Astrocyte (in vitro differentiated cells and primary cell): ENCODE measurements around the gene CYB5A. TPM values are rescaled to one million over a fixed set of nuclear protein-coding genes. Genes with fewer than 3 reads are reported as not detected.

Source experiments
- DNase-seq: peaks from one replicate; pipeline ENCODE4 v3.0.0-alpha.2; 2010; ENCODE audit warnings: low read depth
- FAIRE-seq: peaks from 2 replicates; lab custom pipeline; 2011; peaks lifted over from hg19 to GRCh38; lab: Jason Lieb, UNC
- H2AFZ ChIP-seq: 2 replicates; pipeline ENCODE4 v1.6.0; 2012; ENCODE audit warnings: low read depth, low read length, inconsistent platforms
- H3K27ac ChIP-seq: 2 replicates; pipeline ENCODE4 v1.5.1; 2011; ENCODE audit warnings: low read depth, low read length, inconsistent platforms
- H3K27me3 ChIP-seq: 2 replicates; pipeline ENCODE4 v1.6.0; 2011; ENCODE audit warnings: low read length, inconsistent platforms; ENCODE audit not compliant: insufficient read depth
- H3K36me3 ChIP-seq: 2 replicates; pipeline ENCODE4 v1.5.1; 2011; ENCODE audit warnings: low read length, inconsistent platforms; ENCODE audit not compliant: insufficient read depth
- H3K4me1 ChIP-seq: 2 replicates; pipeline ENCODE4 v1.5.1; 2011; ENCODE audit warnings: low read length, inconsistent platforms; ENCODE audit not compliant: insufficient read depth
- H3K4me2 ChIP-seq: 2 replicates; pipeline ENCODE4 v1.6.0; 2012; ENCODE audit warnings: low read length, inconsistent platforms
- H3K4me3 ChIP-seq: 2 replicates; pipeline ENCODE4 v1.5.1; 2011; ENCODE audit warnings: low read depth, mild to moderate bottlenecking, low read length, inconsistent platforms; ENCODE audit not compliant: insufficient read depth
- H3K79me2 ChIP-seq: 2 replicates; pipeline ENCODE4 v1.6.0; 2012; ENCODE audit warnings: mild to moderate bottlenecking, low read length, inconsistent platforms; ENCODE audit not compliant: insufficient read depth
- H3K9ac ChIP-seq: 2 replicates; pipeline ENCODE4 v1.6.0; 2012; ENCODE audit warnings: mild to moderate bottlenecking, low read length, inconsistent platforms
- H3K9me3 ChIP-seq: 2 replicates; pipeline ENCODE4 v1.5.1; 2012; ENCODE audit warnings: low read depth, mild to moderate bottlenecking, low read length, inconsistent platforms; ENCODE audit not compliant: insufficient read depth
- H4K20me1 ChIP-seq: 2 replicates; pipeline ENCODE4 v1.6.0; 2012; ENCODE audit warnings: low read length, inconsistent platforms; ENCODE audit not compliant: insufficient read depth
- H3K27ac Mint-ChIP-seq: one replicate; pipeline ENCODE4 v1.8.0; 2021; ENCODE audit warnings: mild to moderate bottlenecking, mixed read lengths; ENCODE audit not compliant: unreplicated experiment
- H3K27me3 Mint-ChIP-seq: one replicate; pipeline ENCODE4 v1.8.0; 2021; ENCODE audit warnings: low read depth, mixed read lengths; ENCODE audit not compliant: unreplicated experiment
- H3K36me3 Mint-ChIP-seq: one replicate; pipeline ENCODE4 v1.8.0; 2021; ENCODE audit warnings: low read depth, mixed read lengths; ENCODE audit not compliant: unreplicated experiment
- H3K4me1 Mint-ChIP-seq: one replicate; pipeline ENCODE4 v1.8.0; 2021; ENCODE audit warnings: low read depth, mixed read lengths; ENCODE audit not compliant: unreplicated experiment
- H3K4me3 Mint-ChIP-seq: one replicate; pipeline ENCODE4 v1.8.0; 2021; ENCODE audit warnings: mild to moderate bottlenecking, moderate library complexity, mixed read lengths; ENCODE audit not compliant: unreplicated experiment
- H3K9me3 Mint-ChIP-seq: one replicate; pipeline ENCODE4 v1.8.0; 2021; ENCODE audit warnings: mild to moderate bottlenecking, mixed read lengths; ENCODE audit not compliant: unreplicated experiment
- CTCF ChIP-seq: IDR thresholded peaks from 2 replicates; pipeline ENCODE4 v1.5.1; 2011; ENCODE audit warnings: low read depth, mild to moderate bottlenecking, inconsistent platforms, low read length, moderate library complexity; ENCODE audit not compliant: insufficient read depth
- EZH2 ChIP-seq: IDR thresholded peaks from 2 replicates; pipeline ENCODE4 v1.6.1; 2012; ENCODE audit warnings: mild to moderate bottlenecking, low read length, inconsistent platforms; ENCODE audit not compliant: insufficient read depth
- total RNA-seq: library from RNA; stranded (reverse); gene quantifications from 2 replicates; pipeline ENCODE4 v1.2.1, GENCODE V29; 2021

The CYB5A gene
- total RNA-seq, 1 donor from 2014 or later, result 45.7 TPM

DNA sequence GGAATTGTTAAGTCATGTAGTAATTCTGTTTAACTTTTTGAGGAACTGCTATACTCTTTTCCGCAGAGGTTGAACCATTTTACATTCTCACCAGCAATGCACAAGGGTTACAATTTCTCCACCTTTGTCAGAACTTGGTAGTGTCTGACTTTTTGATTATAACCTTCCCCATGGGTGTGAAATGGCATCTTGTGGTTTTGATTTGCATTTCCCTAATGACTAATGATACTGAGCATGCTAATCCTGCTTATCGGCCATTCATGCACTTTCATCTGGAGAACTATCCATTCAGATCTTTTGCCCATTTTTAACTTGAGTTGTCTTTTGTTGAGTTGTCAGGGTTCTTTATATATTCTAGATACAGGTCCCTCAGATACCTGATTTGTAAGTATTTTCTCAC lies 47.2 kb downstream of the CYB5A start:
- H3K9ac ChIP-seq, result no peak overlapping the region
- no peaks in the 10 kb centered on the region for H3K4me1 ChIP-seq
- no peak overlapping the region for H3K27ac ChIP-seq
- no peak overlapping the region for H2AFZ ChIP-seq
- Mint-ChIP-seq H3K4me1 (no peaks in the 10 kb centered on the region), H3K27me3 (peaks cover 12% of the 10 kb centered on the region), H3K9me3 (peaks cover 4% of the 10 kb centered on the region), H3K36me3 (no peaks in the 10 kb centered on the region), H3K4me3 (no peak overlapping the region), H3K27ac (no peak overlapping the region)
- H3K27me3 ChIP-seq, result peaks cover 7% of the 10 kb centered on the region
- FAIRE-seq, result no peak
- H3K9me3 ChIP-seq, result no peaks in the 10 kb centered on the region
- no peak for DNase-seq
- H4K20me1 ChIP-seq, result no peaks in the 10 kb centered on the region
- H3K36me3 ChIP-seq, result no peaks in the 10 kb centered on the region
- no peak overlapping the region for H3K4me3 ChIP-seq
- no peaks in the 10 kb centered on the region for H3K79me2 ChIP-seq
- TF ChIP-seq CTCF (no peak), EZH2 (no peak)
- no peak overlapping the region for H3K4me2 ChIP-seq

GRCh38 chr18:74243127-74243526 lies 48.6 kb downstream of the CYB5A start:
- no peak for DNase-seq
- Histone ChIP-seq H3K4me3 (no peak overlapping the region), H3K9me3 (no peaks in the 10 kb centered on the region), H2AFZ (no peak overlapping the region), H3K27me3 (peaks cover 7% of the 10 kb centered on the region), H4K20me1 (no peaks in the 10 kb centered on the region), H3K4me2 (no peak overlapping the region), H3K79me2 (no peaks in the 10 kb centered on the region), H3K4me1 (no peaks in the 10 kb centered on the region), H3K9ac (no peak overlapping the region), H3K27ac (no peak overlapping the region), H3K36me3 (no peaks in the 10 kb centered on the region)
- peaks cover 12% of the 10 kb centered on the region for H3K27me3 Mint-ChIP-seq
- peaks cover 4% of the 10 kb centered on the region for H3K9me3 Mint-ChIP-seq
- no peak overlapping the region for H3K4me3 Mint-ChIP-seq
- no peak for FAIRE-seq
- TF ChIP-seq EZH2 (no peak), CTCF (no peak)
- H3K27ac Mint-ChIP-seq, result no peak overlapping the region
- H3K4me1 Mint-ChIP-seq, result no peaks in the 10 kb centered on the region
- no peaks in the 10 kb centered on the region for H3K36me3 Mint-ChIP-seq

DNA sequence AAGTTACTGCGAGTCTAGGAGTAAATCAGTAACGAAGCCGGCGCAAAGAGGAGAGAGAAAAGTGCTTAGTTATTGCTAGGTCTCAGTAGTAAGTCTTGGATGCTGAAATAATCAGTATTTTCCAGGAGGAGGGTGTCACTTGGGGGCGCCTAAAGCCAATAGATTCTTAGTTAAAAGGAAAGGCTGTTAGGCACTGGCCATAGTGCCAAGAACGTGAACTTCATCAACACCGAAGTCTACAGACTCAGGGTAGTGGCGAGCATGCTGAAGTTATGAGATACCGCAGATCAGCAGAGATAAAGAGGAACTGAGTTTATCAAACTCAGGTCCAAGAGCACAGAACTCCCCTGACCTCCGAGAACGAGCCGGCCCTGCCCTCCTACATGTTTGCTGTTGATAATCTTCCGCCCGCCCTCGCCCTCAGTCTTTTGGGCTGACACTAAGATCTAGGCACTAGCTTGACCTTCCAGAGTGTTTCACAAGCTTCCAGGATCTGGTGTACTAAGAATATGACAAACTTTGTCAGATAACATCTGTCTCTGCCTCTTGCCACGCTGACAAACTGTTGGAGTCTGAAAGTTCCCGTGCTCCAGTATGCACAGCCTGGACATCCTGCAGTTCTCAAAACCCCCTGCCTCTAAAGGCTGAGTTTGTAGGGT lies 49.2 kb downstream of the CYB5A start:
- Histone ChIP-seq H2AFZ (no peak overlapping the region), H3K4me2 (no peak overlapping the region), H3K27ac (no peak overlapping the region), H3K4me3 (no peak overlapping the region), H3K27me3 (peaks cover 7% of the 10 kb centered on the region), H3K36me3 (no peaks in the 10 kb centered on the region), H3K4me1 (no peaks in the 10 kb centered on the region), H3K9me3 (no peaks in the 10 kb centered on the region), H3K79me2 (no peaks in the 10 kb centered on the region), H3K9ac (no peak overlapping the region), H4K20me1 (no peaks in the 10 kb centered on the region)
- DNase-seq (no peak), FAIRE-seq (no peak)
- H3K27me3 Mint-ChIP-seq, result peaks cover 15% of the 10 kb centered on the region
- H3K4me3 Mint-ChIP-seq, result no peak overlapping the region
- no peaks in the 10 kb centered on the region for H3K4me1 Mint-ChIP-seq
- peaks cover 4% of the 10 kb centered on the region for H3K9me3 Mint-ChIP-seq
- H3K27ac Mint-ChIP-seq, result no peak overlapping the region
- TF ChIP-seq EZH2, result no peak
- TF ChIP-seq CTCF, result no peak
- H3K36me3 Mint-ChIP-seq, result no peaks in the 10 kb centered on the region
